H9 (cell line): Measurements from ENCODE around the gene C11orf86. TPM values are rescaled to one million over a fixed set of nuclear protein-coding genes. Genes with fewer than 3 reads are reported as not detected.

Experiments used
- DNase-seq: peaks from one replicate; pipeline ENCODE4 v3.0.0-alpha.2; 2017
- H2AFZ ChIP-seq: one replicate; pipeline ENCODE4 v1.6.1; 2013; ENCODE audit warnings: mild to moderate bottlenecking, low read length, control low read depth, moderate library complexity
- H2AK5ac ChIP-seq: 2 replicates; pipeline ENCODE4 v1.6.1; 2013; ENCODE audit warnings: low read length, control low read depth, mixed read lengths; ENCODE audit not compliant: insufficient read length
- H2BK120ac ChIP-seq: one replicate; pipeline ENCODE4 v1.6.1; 2013; ENCODE audit warnings: low read depth, mild to moderate bottlenecking, low read length, control low read depth, inconsistent platforms; ENCODE audit not compliant: poor library complexity, severe bottlenecking
- H2BK12ac ChIP-seq: 2 replicates; pipeline ENCODE4 v1.6.1; 2013; ENCODE audit warnings: low read length, control low read depth, mixed read lengths, low read depth; ENCODE audit not compliant: insufficient read length
- H2BK15ac ChIP-seq: 2 replicates; pipeline ENCODE4 v1.6.1; 2013; ENCODE audit warnings: low read depth, low read length, control low read depth
- H2BK20ac ChIP-seq: one replicate; pipeline ENCODE4 v1.6.1; 2013; ENCODE audit warnings: low read depth, mild to moderate bottlenecking, low read length, control low read depth, inconsistent platforms; ENCODE audit not compliant: poor library complexity, severe bottlenecking
- H2BK5ac ChIP-seq: 2 replicates; pipeline ENCODE4 v1.6.1; 2013; ENCODE audit warnings: low read length, control low read depth, mixed read lengths; ENCODE audit not compliant: insufficient read length
- H3K14ac ChIP-seq: 2 replicates; pipeline ENCODE4 v1.6.1; 2013; ENCODE audit warnings: low read length, control low read depth; ENCODE audit not compliant: insufficient read depth
- H3K18ac ChIP-seq: 2 replicates; pipeline ENCODE4 v1.6.1; 2013; ENCODE audit warnings: low read depth, mild to moderate bottlenecking, mixed read lengths, low read length, control low read depth; ENCODE audit not compliant: insufficient read length
- H3K23ac ChIP-seq: 2 replicates; pipeline ENCODE4 v1.6.1; 2013; ENCODE audit warnings: low read length, control low read depth, mixed read lengths, low read depth; ENCODE audit not compliant: insufficient read length
- H3K23me2 ChIP-seq: 2 replicates; pipeline ENCODE4 v1.6.1; 2013; ENCODE audit warnings: low read depth, mild to moderate bottlenecking, mixed read lengths, low read length, control low read depth; ENCODE audit not compliant: insufficient read length, poor library complexity, severe bottlenecking
- H3K27ac ChIP-seq: 2 replicates; pipeline ENCODE4 v1.5.1; 2013; ENCODE audit warnings: low read length, control low read depth, mixed read lengths, low read depth; ENCODE audit not compliant: insufficient read length
- H3K27me3 ChIP-seq: 2 replicates; pipeline ENCODE4 v1.6.1; 2013; ENCODE audit warnings: low read length, control low read depth, inconsistent platforms; ENCODE audit not compliant: insufficient read depth
- H3K4ac ChIP-seq: 2 replicates; pipeline ENCODE4 v1.6.1; 2013; ENCODE audit warnings: low read depth, mild to moderate bottlenecking, control low read depth, inconsistent platforms, low read length, moderate library complexity
- H3K4me1 ChIP-seq: 2 replicates; pipeline ENCODE4 v1.6.1; 2013; ENCODE audit warnings: low read length, control low read depth, inconsistent platforms; ENCODE audit not compliant: insufficient read depth
- H3K4me2 ChIP-seq: 2 replicates; pipeline ENCODE4 v1.6.1; 2013; ENCODE audit warnings: low read length, control low read depth, mixed read lengths; ENCODE audit not compliant: insufficient read length, insufficient read depth
- H3K56ac ChIP-seq: 2 replicates; pipeline ENCODE4 v1.6.1; 2013; ENCODE audit warnings: low read depth, mild to moderate bottlenecking, mixed read lengths, low read length, control low read depth; ENCODE audit not compliant: insufficient read length
- H3K79me1 ChIP-seq: 2 replicates; pipeline ENCODE4 v1.6.1; 2013; ENCODE audit warnings: low read depth, mild to moderate bottlenecking, moderate library complexity, low read length, control low read depth, inconsistent platforms; ENCODE audit not compliant: insufficient read depth, poor library complexity, severe bottlenecking
- H3K79me2 ChIP-seq: 2 replicates; pipeline ENCODE4 v1.6.1; 2013; ENCODE audit warnings: low read length, control low read depth, inconsistent platforms; ENCODE audit not compliant: insufficient read depth
- H3K9ac ChIP-seq: 2 replicates; pipeline ENCODE4 v1.6.1; 2013; ENCODE audit warnings: low read length, control low read depth, mixed read lengths; ENCODE audit not compliant: insufficient read length; ENCODE audit errors: extremely low read depth
- H3K9me3 ChIP-seq: one replicate; pipeline ENCODE4 v1.6.1; 2013; ENCODE audit warnings: low read depth, low read length, inconsistent platforms; ENCODE audit not compliant: control insufficient read depth
- H3T11ph ChIP-seq: one replicate; pipeline ENCODE4 v1.6.1; 2013; ENCODE audit warnings: mild to moderate bottlenecking, low read length, control low read depth, inconsistent platforms
- H4K20me1 ChIP-seq: one replicate; pipeline ENCODE4 v1.6.1; 2013; ENCODE audit not compliant: control insufficient read depth, insufficient read length, insufficient read depth
- H4K5ac ChIP-seq: 2 replicates; pipeline ENCODE4 v1.6.1; 2013; ENCODE audit warnings: low read depth, mild to moderate bottlenecking, mixed read lengths, low read length, control low read depth; ENCODE audit not compliant: insufficient read length
- H4K8ac ChIP-seq: replicated peaks from 2 replicates; pipeline ENCODE4 v1.6.1; 2013; ENCODE audit warnings: low read length, control low read depth, mixed read lengths, low read depth; ENCODE audit not compliant: insufficient read length
- H4K91ac ChIP-seq: 2 replicates; pipeline ENCODE4 v1.6.1; 2013; ENCODE audit warnings: low read depth, mild to moderate bottlenecking, moderate library complexity, mixed read lengths, low read length, control low read depth; ENCODE audit not compliant: insufficient read length
- H3K27ac Mint-ChIP-seq, 3 experiments: 2 replicates in 2 of 3; 3 replicates in 1 of 3; pipeline ENCODE4 v1.8.0; 2020 to 2021; ENCODE audit warnings: mixed read lengths in 3 of 3, mild to moderate bottlenecking in 1 of 3, moderate library complexity in 1 of 3
- H3K27me3 Mint-ChIP-seq: 2 replicates; pipeline ENCODE4 v1.8.0; 2021; ENCODE audit warnings: low read depth, mild to moderate bottlenecking, moderate library complexity, mixed read lengths
- H3K36me3 Mint-ChIP-seq, 3 experiments: 2 replicates in 2 of 3; 3 replicates in 1 of 3; pipeline ENCODE4 v1.8.0; 2020 to 2021; ENCODE audit warnings: low read depth in 3 of 3, mixed read lengths in 3 of 3; ENCODE audit not compliant: insufficient read depth in 1 of 3
- H3K4me1 Mint-ChIP-seq, 2 experiments: 2 replicates each; pipeline ENCODE4 v1.8.0; 2020; ENCODE audit warnings: mixed read lengths in 2 of 2
- H3K4me3 Mint-ChIP-seq, 2 experiments: 2 replicates in 1 of 2; 3 replicates in 1 of 2; pipeline ENCODE4 v1.8.0; 2020 to 2021; ENCODE audit warnings: mild to moderate bottlenecking in 2 of 2, mixed read lengths in 2 of 2, moderate library complexity in 1 of 2
- H3K9me3 Mint-ChIP-seq, 2 experiments: 2 replicates in 1 of 2; 3 replicates in 1 of 2; pipeline ENCODE4 v1.8.0; 2020; ENCODE audit warnings: mild to moderate bottlenecking in 2 of 2, mixed read lengths in 2 of 2, moderate library complexity in 1 of 2
- CTCF ChIP-seq: fragments of 200-600 bp; sonication (generic); conservative IDR thresholded peaks from 3 replicates; pipeline ENCODE4 v1.8.0; 2021; ENCODE audit warnings: antibody characterized with exemption, mild to moderate bottlenecking
- WGBS: extraction: QIAGEN DNeasy Blood & Tissue Kit; methylation state at CpG from one replicate; pipeline ENCODE4 v1.1.7; 2013; ENCODE audit warnings: missing lambda C conversion rate, low lambda C conversion rate, mixed read lengths; ENCODE audit not compliant: insufficient read length; ENCODE audit errors: extremely low coverage; 5-methylcytosine and 5-hydroxymethylcytosine counted together
- total RNA-seq: library from RNA; stranded (reverse); gene quantifications from 2 replicates; pipeline ENCODE4 v1.2.1, GENCODE V29; 2021

Gene C11orf86
- total RNA-seq, 1 experiment from 2014 or later, result not detected

GRCh38 chr11:67013511-67014045 lies 38.5 kb downstream of the C11orf86 start:
- Histone ChIP-seq H3K56ac (no peak overlapping the region), H2AFZ (no peak overlapping the region), H2BK5ac (no peak overlapping the region), H3T11ph (no peak overlapping the region), H3K79me2 (no peaks in the 10 kb centered on the region), H3K4me2 (no peak overlapping the region), H3K23me2 (no peaks in the 10 kb centered on the region), H3K14ac (no peak overlapping the region), H3K9ac (no peak overlapping the region), H3K4ac (no peak overlapping the region), H4K5ac (no peak overlapping the region), H2BK15ac (no peak overlapping the region), H3K18ac (no peak overlapping the region), H3K4me1 (no peaks in the 10 kb centered on the region), H4K20me1 (no peaks in the 10 kb centered on the region), H4K91ac (no peak overlapping the region), H3K27me3 (no peaks in the 10 kb centered on the region), H2BK120ac (no peak overlapping the region), H2BK12ac (no peak overlapping the region), H3K79me1 (no peaks in the 10 kb centered on the region), H2AK5ac (no peak overlapping the region), H4K8ac (no peak overlapping the region), H3K23ac (no peak overlapping the region), H3K9me3 (no peaks in the 10 kb centered on the region), H2BK20ac (no peak overlapping the region), H3K27ac (no peak overlapping the region)
- no peaks in the 10 kb centered on the region for H3K9me3 Mint-ChIP-seq
- H3K4me3 Mint-ChIP-seq, result no peak overlapping the region
- DNase-seq, result no peak
- TF ChIP-seq CTCF, result no peak
- peaks cover 3% of the 10 kb centered on the region for H3K27me3 Mint-ChIP-seq
- WGBS, result no CpG with 5 or more reads among the region's 11 CpGs
- H3K36me3 Mint-ChIP-seq, result peaks cover 0 to 18% (median 0%) of the 10 kb centered on the region in 3 experiments; a peak in 5 of 7 replicates
- H3K4me1 Mint-ChIP-seq, result peaks cover 10 to 14% of the 10 kb centered on the region in 2 experiments
- peak overlapping the region in 2 of 3 experiments; percentile 37 to 61; a peak in 3 of 7 replicates for H3K27ac Mint-ChIP-seq
